ENCODE results near the gene TECPR1.

Gene TECPR1

GRCh38 chr7:98251601-98252424 is at the start of gene TECPR1 (continued):
- TF ChIP-seq PRDM6 (tag by site-specific recombination; IDR thresholded peaks at IDR 0.05) (no peak), ZBTB26 (tag by site-specific recombination; optimal IDR thresholded peaks at IDR 0.05) (peak; percentile 97), ZNF580 (tag by site-specific recombination; IDR thresholded peaks at IDR 0.05) (peak; percentile 68; the same call in 1 of the 2 replicates), ZNF341 (tag by site-specific recombination; IDR thresholded peaks at IDR 0.05; ENCODE audit: low read depth) (peak; percentile 63), ZNF561 (tag by site-specific recombination; IDR thresholded peaks at IDR 0.05; ENCODE audit: borderline replicate concordance) (peak; percentile 60; the same call in 1 of the 2 replicates), ZBTB6 (tag by site-specific recombination; IDR thresholded peaks at IDR 0.05) (no peak), ZNF677 (tag by site-specific recombination; IDR thresholded peaks at IDR 0.05) (no peak), ZNF701 (tag by site-specific recombination; IDR thresholded peaks at IDR 0.05) (no peak), ZNF366 (tag by site-specific recombination; conservative IDR thresholded peaks at IDR 0.05) (peak; percentile 80), RBAK (tag by site-specific recombination; IDR thresholded peaks at IDR 0.05) (no peak), SP7 (tag by site-specific recombination; IDR thresholded peaks at IDR 0.05) (peak; percentile 57; the same call in 1 of the 2 replicates), ZNF248 (tag by site-specific recombination; IDR thresholded peaks at IDR 0.05) (no peak), SP3 (tag by site-specific recombination; IDR thresholded peaks at IDR 0.05) (peak; percentile 91), ZNF324 (tag by site-specific recombination; IDR thresholded peaks at IDR 0.05) (no peak), ZNF629 (tag by site-specific recombination; IDR thresholded peaks at IDR 0.05) (no peak), EGR2 (tag by site-specific recombination; IDR thresholded peaks at IDR 0.05; ENCODE audit: low read depth) (peak; percentile 32; the same call in 1 of the 2 replicates), KLF10 (tag by site-specific recombination; IDR thresholded peaks at IDR 0.05) (peak; percentile 88), ZFHX2 (tag by site-specific recombination; conservative IDR thresholded peaks at IDR 0.05) (peak; percentile 75), ZBTB21 (tag by site-specific recombination; IDR thresholded peaks at IDR 0.05) (no peak; the same call in 1 of the 2 replicates), ZNF692 (tag by site-specific recombination; IDR thresholded peaks at IDR 0.05) (peak; percentile 81), AEBP2 (tag by site-specific recombination; IDR thresholded peaks at IDR 0.05; ENCODE audit: borderline replicate concordance) (no peak), ZSCAN5A (tag by site-specific recombination; IDR thresholded peaks at IDR 0.05) (peak; percentile 16; the same call in 1 of the 2 replicates), ZBTB48 (tag by site-specific recombination; IDR thresholded peaks at IDR 0.05) (0 out of 2 replicates have a peak, but pooled peaks have one; percentile 36), SCRT2 (tag by site-specific recombination; IDR thresholded peaks at IDR 0.05) (peak; percentile 80), ZNF529 (tag by site-specific recombination; IDR thresholded peaks at IDR 0.05; ENCODE audit: insufficient replicate concordance) (no peak), ZIC2 (tag by site-specific recombination; IDR thresholded peaks at IDR 0.05) (peak; percentile 79), TRIM28 (IDR thresholded peaks at IDR 0.05; ENCODE audit: borderline replicate concordance, low read length) (no peak), ZSCAN30 (tag by site-specific recombination; IDR thresholded peaks at IDR 0.05) (0 out of 2 replicates have a peak, but pooled peaks have one; percentile 45), KLF7 (tag by site-specific recombination; IDR thresholded peaks at IDR 0.05; ENCODE audit: borderline replicate concordance) (no peak), ZNF555 (tag by site-specific recombination; conservative IDR thresholded peaks at IDR 0.05) (no peak)

All from HEK293 (cell line).